Fibroblast of the conjunctiva (primary cell): ENCODE results near the gene KLHDC8A.
A peak's percentile ranks its signal among the peaks of the same experiment; 100 is the strongest.

ENCODE experiments used
- DNase-seq: peaks from one replicate; pipeline ENCODE4 v3.0.0-alpha.2; 2010; ENCODE audit warnings: low read depth

KLHDC8A gene

GRCh38 chr1:205344066-205344928 lies 12.4 kb downstream of the KLHDC8A start:
- DNase-seq, result no peak

- no peak for DNase-seq
These were observed 13.2 kb downstream of the KLHDC8A start for GRCh38 chr1:205343431-205344065.

- DNase-seq, result no peak
These were observed 13.7 kb downstream of the KLHDC8A start for GRCh38 chr1:205342986-205343385.

- DNase-seq, result no peak
These were observed 16.0 kb downstream of the KLHDC8A start for GRCh38 chr1:205340676-205341075.

- no peak for DNase-seq
These were observed 17.0 kb downstream of the KLHDC8A start for GRCh38 chr1:205339717-205340116.

- DNase-seq, result no peak
These were observed 17.5 kb downstream of the KLHDC8A start for GRCh38 chr1:205339197-205339702.

- no peak for DNase-seq
These were observed 18.7 kb downstream of the KLHDC8A start for GRCh38 chr1:205338011-205338410.

- DNase-seq, result no peak
These were observed 19.2 kb downstream of the KLHDC8A start for GRCh38 chr1:205337481-205337880.

- DNase-seq, result peak; percentile 60
These were observed 21.0 kb downstream of the KLHDC8A start for GRCh38 chr1:205335692-205336091.

GRCh38 chr1:205332015-205332791 lies 24.5 kb downstream of the KLHDC8A start:
- no peak for DNase-seq

GRCh38 chr1:205330150-205330549 lies 26.6 kb downstream of the KLHDC8A start:
- no peak for DNase-seq

- no peak for DNase-seq
These were observed 27.0 kb downstream of the KLHDC8A start for GRCh38 chr1:205329719-205330118.

- no peak for DNase-seq
These were observed 28.2 kb downstream of the KLHDC8A start for GRCh38 chr1:205328476-205328875.

GRCh38 chr1:205326812-205327466 lies 29.8 kb downstream of the KLHDC8A start:
- no peak for DNase-seq

GRCh38 chr1:205325334-205325884 lies 31.3 kb downstream of the KLHDC8A start:
- peak; percentile 67 for DNase-seq

- no peak for DNase-seq
These were observed 31.9 kb downstream of the KLHDC8A start for GRCh38 chr1:205324781-205325180.

- no peak for DNase-seq
These were observed 32.9 kb downstream of the KLHDC8A start for GRCh38 chr1:205323794-205324193.

GRCh38 chr1:205321959-205322283 lies 34.8 kb downstream of the KLHDC8A start:
- no peak for DNase-seq

GRCh38 chr1:205321162-205321958 lies 35.4 kb downstream of the KLHDC8A start, which contains the start of gene NUAK2:
Gene NUAK2 (minus strand): TSS chr1:205321745. CDS start chr1:205321628, 117 bp downstream.
- DNase-seq, result peak; percentile 71

- DNase-seq, result peak; percentile 77
These were observed 37.4 kb downstream of the KLHDC8A start for GRCh38 chr1:205319081-205320018.
